HEK293 (cell line): Measurements from ENCODE around the gene SUPT20HL2.

ENCODE experiments used
- CTCF ChIA-PET: fragments of 350-600 bp; formaldehyde crosslinking; extraction: SDS; loops from one replicate; lab custom pipeline; 2021; ENCODE audit warnings: antibody characterized with exemption; lab: Yijun Ruan, JAX
- POLR2A ChIA-PET: fragments of 300-600 bp; formaldehyde crosslinking; extraction: SDS; loops from one replicate; lab custom pipeline; 2020; ENCODE audit warnings: antibody characterized with exemption, inconsistent platforms; lab: Yijun Ruan, JAX
- H3K27ac ChIP-seq: fragments of 200-500 bp; sonication (Bioruptor generic); 2 replicates; pipeline ENCODE4 v1.5.1; 2014; ENCODE audit warnings: low read depth, low read length, control low read depth, inconsistent platforms; ENCODE audit errors: extremely low read depth
- H3K36me3 ChIP-seq, 2 experiments: fragments of 200-500 bp in 1 of 2; sonication (Bioruptor generic) in 1 of 2; 1 replicate in 1 of 2; 2 replicates in 1 of 2; pipeline ENCODE4 v1.5.1; 2014 to 2017; ENCODE audit warnings: inconsistent platforms in 2 of 2, low read length in 2 of 2; ENCODE audit not compliant: control insufficient read depth in 2 of 2, insufficient read depth in 1 of 2
- H3K4me1 ChIP-seq: fragments of 200-500 bp; sonication (Bioruptor generic); 2 replicates; pipeline ENCODE4 v1.5.1; 2014; ENCODE audit warnings: mild to moderate bottlenecking, low read length, inconsistent platforms; ENCODE audit not compliant: control insufficient read depth, insufficient read depth
- H3K4me3 ChIP-seq: 2 replicates; pipeline ENCODE4 v1.5.1; 2011; ENCODE audit warnings: low read depth, mild to moderate bottlenecking, control low read depth, low read length, moderate library complexity
- H3K9me3 ChIP-seq: fragments of 200-500 bp; sonication (Bioruptor generic); 2 replicates; pipeline ENCODE4 v1.5.1; 2014; ENCODE audit warnings: low read depth, low read length, inconsistent platforms; ENCODE audit not compliant: control insufficient read depth, insufficient read depth
- KLF10 ChIP-seq: fragments of 450-650 bp; IDR thresholded peaks from 2 replicates; pipeline ENCODE4 v1.5.1; 2018; ENCODE audit warnings: missing biosample characterization, mild to moderate bottlenecking, missing genetic modification characterization
- KLF9 ChIP-seq: fragments of 450-650 bp; formaldehyde crosslinking; IDR thresholded peaks from 2 replicates; pipeline ENCODE4 v1.5.1; 2016; ENCODE audit warnings: missing biosample characterization, missing genetic modification characterization, low read depth
- SP3 ChIP-seq: fragments of 450-650 bp; formaldehyde crosslinking; IDR thresholded peaks from 2 replicates; pipeline ENCODE4 v1.5.1; 2016; ENCODE audit warnings: missing biosample characterization, missing genetic modification characterization
- SP7 ChIP-seq: fragments of 450-650 bp; formaldehyde crosslinking; IDR thresholded peaks from 2 replicates; pipeline ENCODE4 v1.5.1; 2016; ENCODE audit warnings: missing biosample characterization, missing genetic modification characterization
- ZBTB11 ChIP-seq: fragments of 450-650 bp; formaldehyde crosslinking; conservative IDR thresholded peaks from 2 replicates; pipeline ENCODE4 v1.5.1; 2016; ENCODE audit warnings: low read depth, missing biosample characterization, missing genetic modification characterization
- ZNF202 ChIP-seq: fragments of 450-650 bp; formaldehyde crosslinking; IDR thresholded peaks from 2 replicates; pipeline ENCODE4 v1.5.1; 2016; ENCODE audit warnings: missing biosample characterization, missing genetic modification characterization, borderline replicate concordance
- ZNF211 ChIP-seq: fragments of 450-650 bp; formaldehyde crosslinking; IDR thresholded peaks from 2 replicates; pipeline ENCODE4 v1.5.1; 2016; ENCODE audit warnings: low read depth, missing biosample characterization, missing genetic modification characterization
- ZNF280D ChIP-seq: fragments of 450-650 bp; formaldehyde crosslinking; IDR thresholded peaks from 2 replicates; pipeline ENCODE4 v1.5.1; 2016; ENCODE audit warnings: missing biosample characterization, missing genetic modification characterization
- ZNF501 ChIP-seq: fragments of 450-650 bp; formaldehyde crosslinking; IDR thresholded peaks from 2 replicates; pipeline ENCODE4 v1.5.1; 2016; ENCODE audit warnings: missing biosample characterization, missing genetic modification characterization
- ZNF513 ChIP-seq: fragments of 450-650 bp; IDR thresholded peaks from 2 replicates; pipeline ENCODE4 v1.5.1; 2018; ENCODE audit warnings: missing biosample characterization, missing genetic modification characterization
- ZNF549 ChIP-seq: fragments of 450-650 bp; IDR thresholded peaks from 2 replicates; pipeline ENCODE4 v1.5.1; 2018; ENCODE audit warnings: missing biosample characterization, missing genetic modification characterization, mild to moderate bottlenecking, inconsistent platforms, moderate library complexity
- ZNF558 ChIP-seq: fragments of 450-650 bp; formaldehyde crosslinking; IDR thresholded peaks from 2 replicates; pipeline ENCODE4 v1.5.1; 2016; ENCODE audit warnings: missing biosample characterization, missing genetic modification characterization
- ZNF571 ChIP-seq: fragments of 450-650 bp; formaldehyde crosslinking; IDR thresholded peaks from 2 replicates; pipeline ENCODE4 v1.5.0; 2017; ENCODE audit warnings: missing biosample characterization, missing genetic modification characterization
- ZNF670 ChIP-seq: fragments of 450-650 bp; formaldehyde crosslinking; IDR thresholded peaks from 2 replicates; pipeline ENCODE4 v1.5.1; 2016; ENCODE audit warnings: missing biosample characterization, missing genetic modification characterization, low read depth
- TF ChIP-seq, protein P1 (sequence below): fragments of 450-650 bp; formaldehyde crosslinking; IDR thresholded peaks from 2 replicates; pipeline ENCODE4 v1.5.1; 2016; ENCODE audit warnings: missing biosample characterization, missing genetic modification characterization
- TF ChIP-seq, protein P2 (sequence below): fragments of 450-650 bp; formaldehyde crosslinking; IDR thresholded peaks from 2 replicates; pipeline ENCODE4 v1.5.1; 2016; ENCODE audit warnings: missing biosample characterization, missing genetic modification characterization

The SUPT20HL2 gene

DNA sequence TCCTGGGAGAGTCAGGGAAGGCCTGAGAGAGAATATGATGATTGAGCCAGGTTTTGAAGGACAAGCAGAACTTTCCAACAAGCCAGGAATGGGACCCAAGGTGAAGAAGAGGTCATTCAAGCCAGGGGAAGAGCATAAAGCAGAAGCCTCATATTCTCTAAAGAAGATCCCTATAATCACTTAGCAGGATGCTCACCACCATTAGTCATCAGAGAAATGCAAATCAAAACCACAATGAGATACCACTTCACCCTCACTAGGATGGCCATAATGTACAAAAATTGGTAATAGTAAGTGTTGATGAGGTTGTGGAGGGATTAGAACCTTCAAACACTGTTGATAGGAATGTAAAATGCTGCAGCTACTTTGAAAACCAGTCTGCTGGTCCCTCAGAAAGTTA, 26.0 kb upstream of the SUPT20HL2 start:
- no peaks in the 10 kb centered on the region; the same call in 1 of the 2 replicates for H3K9me3 ChIP-seq
- no peaks in the 10 kb centered on the region for H3K4me1 ChIP-seq
- H3K4me3 ChIP-seq, result no peak overlapping the region
- H3K36me3 ChIP-seq, result no peaks in the 10 kb centered on the region
- POLR2A ChIA-PET, result no interaction called here
- no peak for TF ChIP-seq SP7
- no peak for TF ChIP-seq ZNF558 (tag by site-specific recombination)
- TF ChIP-seq ZNF280D (tag by site-specific recombination), result no peak
- no peak for TF ChIP-seq ZNF549
- no peak for TF ChIP-seq ZBTB11 (tag by site-specific recombination)
- TF ChIP-seq ZNF670 (tag by site-specific recombination), result no peak
- TF ChIP-seq KLF9 (tag by site-specific recombination), result no peak
- TF ChIP-seq ZNF501 (tag by site-specific recombination), result no peak
- TF ChIP-seq ZNF202 (tag by site-specific recombination), result no peak
- TF ChIP-seq, protein P1, sequence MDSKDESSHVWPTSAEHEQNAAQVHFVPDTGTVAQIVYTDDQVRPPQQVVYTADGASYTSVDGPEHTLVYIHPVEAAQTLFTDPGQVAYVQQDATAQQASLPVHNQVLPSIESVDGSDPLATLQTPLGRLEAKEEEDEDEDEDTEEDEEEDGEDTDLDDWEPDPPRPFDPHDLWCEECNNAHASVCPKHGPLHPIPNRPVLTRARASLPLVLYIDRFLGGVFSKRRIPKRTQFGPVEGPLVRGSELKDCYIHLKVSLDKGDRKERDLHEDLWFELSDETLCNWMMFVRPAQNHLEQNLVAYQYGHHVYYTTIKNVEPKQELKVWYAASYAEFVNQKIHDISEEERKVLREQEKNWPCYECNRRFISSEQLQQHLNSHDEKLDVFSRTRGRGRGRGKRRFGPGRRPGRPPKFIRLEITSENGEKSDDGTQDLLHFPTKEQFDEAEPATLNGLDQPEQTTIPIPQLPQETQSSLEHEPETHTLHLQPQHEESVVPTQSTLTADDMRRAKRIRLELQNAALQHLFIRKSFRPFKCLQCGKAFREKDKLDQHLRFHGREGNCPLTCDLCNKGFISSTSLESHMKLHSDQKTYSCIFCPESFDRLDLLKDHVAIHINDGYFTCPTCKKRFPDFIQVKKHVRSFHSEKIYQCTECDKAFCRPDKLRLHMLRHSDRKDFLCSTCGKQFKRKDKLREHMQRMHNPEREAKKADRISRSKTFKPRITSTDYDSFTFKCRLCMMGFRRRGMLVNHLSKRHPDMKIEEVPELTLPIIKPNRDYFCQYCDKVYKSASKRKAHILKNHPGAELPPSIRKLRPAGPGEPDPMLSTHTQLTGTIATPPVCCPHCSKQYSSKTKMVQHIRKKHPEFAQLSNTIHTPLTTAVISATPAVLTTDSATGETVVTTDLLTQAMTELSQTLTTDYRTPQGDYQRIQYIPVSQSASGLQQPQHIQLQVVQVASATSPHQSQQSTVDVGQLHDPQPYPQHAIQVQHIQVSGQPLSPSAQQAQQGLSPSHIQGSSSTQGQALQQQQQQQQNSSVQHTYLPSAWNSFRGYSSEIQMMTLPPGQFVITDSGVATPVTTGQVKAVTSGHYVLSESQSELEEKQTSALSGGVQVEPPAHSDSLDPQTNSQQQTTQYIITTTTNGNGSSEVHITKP, result no peak
- TF ChIP-seq ZNF513 (tag by site-specific recombination), result no peak
- TF ChIP-seq, protein P2, sequence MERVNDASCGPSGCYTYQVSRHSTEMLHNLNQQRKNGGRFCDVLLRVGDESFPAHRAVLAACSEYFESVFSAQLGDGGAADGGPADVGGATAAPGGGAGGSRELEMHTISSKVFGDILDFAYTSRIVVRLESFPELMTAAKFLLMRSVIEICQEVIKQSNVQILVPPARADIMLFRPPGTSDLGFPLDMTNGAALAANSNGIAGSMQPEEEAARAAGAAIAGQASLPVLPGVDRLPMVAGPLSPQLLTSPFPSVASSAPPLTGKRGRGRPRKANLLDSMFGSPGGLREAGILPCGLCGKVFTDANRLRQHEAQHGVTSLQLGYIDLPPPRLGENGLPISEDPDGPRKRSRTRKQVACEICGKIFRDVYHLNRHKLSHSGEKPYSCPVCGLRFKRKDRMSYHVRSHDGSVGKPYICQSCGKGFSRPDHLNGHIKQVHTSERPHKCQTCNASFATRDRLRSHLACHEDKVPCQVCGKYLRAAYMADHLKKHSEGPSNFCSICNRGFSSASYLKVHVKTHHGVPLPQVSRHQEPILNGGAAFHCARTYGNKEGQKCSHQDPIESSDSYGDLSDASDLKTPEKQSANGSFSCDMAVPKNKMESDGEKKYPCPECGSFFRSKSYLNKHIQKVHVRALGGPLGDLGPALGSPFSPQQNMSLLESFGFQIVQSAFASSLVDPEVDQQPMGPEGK (tag by site-specific recombination), result no peak
- no peak for TF ChIP-seq ZNF571 (tag by site-specific recombination)
- TF ChIP-seq ZNF211, result no peak
- TF ChIP-seq SP3 (tag by site-specific recombination), result no peak
- TF ChIP-seq KLF10, result no peak
- TF ChIP-seq, all 188 proteins: peak for 0
- CTCF ChIA-PET, result no interaction called here
- H3K27ac ChIP-seq, result no peak overlapping the region
